Stimulated activated naive CD8-positive, alpha-beta T cell treated with anti-CD3 and anti-CD28 coated beads, Interleukin-15, Interleukin-2, amounts not matched to agents 100 U/mL and 50 U/mL, for 24 hours (primary cell): ENCODE results near the gene PMPCA.
A peak's percentile ranks its signal among the peaks of the same experiment; 100 is the strongest.
"Not testable (repeated sequence)": the region's sequence is repeated elsewhere in the genome, so short reads cannot be mapped to it uniquely, and the experiment has no call there.

ENCODE experiments used
- ATAC-seq: fragments of 150-1000 bp; cut with Tn5 transposase; one replicate; pipeline ENCODE4 v1.10.0; 2021
- DNase-seq: peaks from one replicate; pipeline ENCODE4 v3.0.0; 2021

The PMPCA gene

DNA sequence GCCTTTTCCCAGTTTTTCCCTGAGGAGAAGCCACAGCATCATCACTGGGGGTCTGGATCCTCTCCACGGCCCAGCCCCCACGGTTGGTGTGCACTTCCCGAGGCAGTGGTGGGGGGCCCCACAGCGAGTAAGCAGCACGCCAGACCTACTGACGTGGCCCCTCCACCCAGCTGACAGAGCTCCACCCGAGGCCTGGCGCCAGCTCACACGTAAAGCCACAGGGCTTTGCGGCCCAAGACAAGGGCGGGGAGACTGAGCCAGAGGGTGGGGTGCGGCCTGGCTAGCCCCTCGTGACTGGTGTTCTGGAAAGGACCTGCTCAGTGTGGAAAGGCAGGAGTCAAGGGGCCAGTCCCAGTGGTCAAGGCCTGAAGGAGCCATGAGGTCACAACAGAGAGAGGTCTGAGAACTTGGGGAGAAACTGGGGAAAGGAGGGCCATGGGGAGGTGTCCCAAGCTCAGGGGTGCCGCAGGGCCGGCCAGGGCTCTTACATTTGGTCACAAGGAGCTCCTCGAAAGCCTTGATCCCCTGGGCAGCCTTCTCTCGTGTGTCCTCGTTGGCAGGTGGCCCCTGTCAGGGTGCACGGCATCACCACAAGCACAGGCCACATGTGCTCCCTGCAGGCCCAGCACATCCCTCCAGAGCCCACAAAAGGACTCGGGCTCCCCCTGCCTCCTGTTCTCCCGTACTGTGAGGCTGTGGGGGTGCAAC lies 16.0 kb upstream of the PMPCA start:
- DNase-seq (no peak), ATAC-seq (no peak)

GRCh38 chr9:136395020-136395340 lies 15.5 kb upstream of the PMPCA start:
- ATAC-seq (no peak), DNase-seq (no peak)

DNA sequence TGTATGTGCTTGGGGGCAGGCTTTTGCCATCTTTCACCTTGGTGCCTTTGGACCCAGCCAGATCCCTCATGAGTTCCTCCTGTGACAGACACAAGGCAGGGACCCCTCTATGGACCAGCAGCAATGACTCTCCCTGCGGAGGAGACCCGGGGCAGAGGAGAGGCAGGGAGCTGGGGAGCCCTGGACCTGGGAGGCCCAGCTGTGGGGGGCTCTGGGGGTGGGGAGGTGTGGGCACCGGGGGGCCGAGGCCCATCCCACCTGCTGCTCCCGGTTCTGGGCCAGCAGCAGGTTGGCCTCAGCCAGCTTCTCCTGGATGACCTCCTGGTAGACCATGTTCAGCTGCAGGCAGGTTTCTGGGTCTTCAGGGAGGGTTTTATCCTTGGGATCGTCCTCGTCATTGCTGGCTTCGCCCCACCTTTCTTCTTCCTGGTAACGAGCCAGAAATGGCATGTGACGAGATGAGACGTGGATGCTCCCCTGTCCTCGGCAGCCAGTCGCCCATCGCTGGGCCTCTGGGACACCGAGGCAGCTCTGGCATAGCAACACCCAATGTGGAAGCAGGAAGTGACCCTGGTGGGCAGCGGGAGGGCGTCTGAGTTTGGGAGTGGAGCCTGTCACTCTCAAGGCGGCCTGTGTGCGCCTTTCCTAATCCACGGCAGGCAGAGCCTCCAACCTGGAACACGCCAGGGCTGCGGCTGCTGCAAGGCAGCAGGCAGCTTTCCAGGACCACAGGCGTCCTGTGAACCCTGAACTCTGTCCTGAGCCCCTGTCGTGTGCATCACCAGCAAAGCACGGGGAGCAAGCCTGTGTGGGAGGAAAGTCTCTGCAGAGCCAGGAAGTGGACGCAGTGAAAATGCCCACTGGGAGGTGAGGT lies 14.9 kb upstream of the PMPCA start:
- no peak for DNase-seq
- no peak for ATAC-seq

GRCh38 chr9:136396219-136396515 lies 14.3 kb upstream of the PMPCA start:
- DNase-seq = no peak

GRCh38 chr9:136397643-136398042 lies 12.8 kb upstream of the PMPCA start:
- DNase-seq (no peak), ATAC-seq (no peak)

More at GRCh38 chr9:136396219-136396515, 14.3 kb upstream of the PMPCA start:
- ATAC-seq = no peak

GRCh38 chr9:136398286-136398685 lies 12.2 kb upstream of the PMPCA start:
- DNase-seq = no peak
- ATAC-seq = no peak

- peak; percentile 20 for ATAC-seq
- DNase-seq = peak; percentile 60
These were observed 11.1 kb upstream of the PMPCA start for GRCh38 chr9:136399176-136400037.

DNA sequence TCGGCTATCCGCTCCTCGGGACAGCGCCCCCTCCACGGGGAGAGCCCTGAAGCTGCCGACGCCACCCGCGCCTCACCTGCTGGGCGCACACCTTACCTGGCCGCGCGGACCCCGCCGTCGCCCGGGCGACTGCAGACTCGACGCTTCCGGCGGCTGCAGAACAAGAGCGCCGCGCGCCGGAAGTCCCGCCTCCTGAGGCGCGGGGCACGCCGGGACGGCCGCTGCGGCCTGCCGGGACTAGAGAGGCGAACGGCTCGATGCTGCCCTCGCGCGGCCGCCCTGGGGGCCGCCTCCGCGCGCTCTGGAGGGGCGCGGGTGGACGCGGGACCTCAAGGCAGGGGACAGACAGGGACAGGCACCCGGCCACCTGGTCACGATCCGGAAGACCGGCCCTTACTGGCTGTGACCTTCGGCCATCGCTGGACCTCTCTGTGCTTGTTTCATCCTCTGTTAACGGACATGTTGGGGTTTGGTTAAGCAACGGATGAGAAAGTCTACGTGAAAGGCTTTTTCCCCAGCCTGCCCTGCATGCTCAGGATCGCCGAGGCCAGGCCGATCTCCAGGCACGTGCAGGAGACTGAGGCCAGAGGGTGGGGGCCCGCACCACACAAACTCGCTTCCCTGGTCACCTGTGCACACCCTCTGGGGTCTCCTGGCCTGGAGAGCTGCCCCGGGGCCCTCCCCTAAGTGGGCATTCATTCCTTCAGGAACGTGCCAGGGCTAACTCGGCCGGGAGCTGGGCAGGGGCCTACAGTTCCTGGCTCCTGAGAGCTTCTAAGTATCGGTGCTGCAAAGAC lies 10.2 kb upstream of the PMPCA start, which contains the start of gene SNAPC4:
Gene SNAPC4 (minus strand): TSS at position 133 of the 797 bp plus-strand sequence. CDS start 1,742 bp downstream, outside the sequence.
- DNase-seq = peak; percentile 93
- ATAC-seq = peak; percentile 71

DNA sequence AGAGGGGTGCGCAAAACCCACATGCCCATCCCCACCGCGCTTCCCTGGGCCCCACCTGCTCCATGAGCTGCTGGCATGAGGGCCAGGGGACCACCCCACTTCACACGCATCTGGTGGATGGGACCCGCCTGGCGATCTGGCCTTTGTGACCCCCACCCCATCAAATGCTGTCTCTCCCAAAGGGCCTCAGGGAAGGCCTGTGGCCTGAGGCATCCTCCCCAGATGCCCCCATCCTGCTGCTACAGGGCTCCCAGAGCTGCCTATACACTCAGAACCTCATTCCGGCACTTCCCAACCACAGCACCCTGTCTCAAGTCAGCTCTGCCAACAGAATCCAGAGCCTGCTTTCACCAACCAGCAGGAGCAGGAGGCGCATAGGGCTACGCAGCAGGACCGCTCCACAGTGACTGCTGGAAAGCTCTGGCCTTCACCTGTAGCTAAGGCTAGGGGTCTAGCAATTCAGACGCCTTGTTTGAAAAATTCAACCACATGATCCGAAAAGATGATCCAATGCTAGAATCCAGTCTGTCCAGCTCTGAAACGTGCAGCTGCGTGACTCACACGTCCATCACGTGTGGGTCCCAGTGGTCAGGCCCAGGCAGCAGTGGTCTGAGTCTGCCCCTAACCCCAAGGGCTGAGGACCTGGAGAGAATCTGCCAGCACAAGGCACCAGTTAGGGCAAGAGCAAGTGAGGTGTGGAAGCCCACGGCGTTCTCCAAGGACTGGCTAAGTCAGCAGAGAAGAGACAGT lies 9.1 kb upstream of the PMPCA start:
- DNase-seq = no peak
- ATAC-seq = no peak

- ATAC-seq (no peak), DNase-seq (no peak)
These were observed 8.4 kb upstream of the PMPCA start for GRCh38 chr9:136402067-136402466.

DNA sequence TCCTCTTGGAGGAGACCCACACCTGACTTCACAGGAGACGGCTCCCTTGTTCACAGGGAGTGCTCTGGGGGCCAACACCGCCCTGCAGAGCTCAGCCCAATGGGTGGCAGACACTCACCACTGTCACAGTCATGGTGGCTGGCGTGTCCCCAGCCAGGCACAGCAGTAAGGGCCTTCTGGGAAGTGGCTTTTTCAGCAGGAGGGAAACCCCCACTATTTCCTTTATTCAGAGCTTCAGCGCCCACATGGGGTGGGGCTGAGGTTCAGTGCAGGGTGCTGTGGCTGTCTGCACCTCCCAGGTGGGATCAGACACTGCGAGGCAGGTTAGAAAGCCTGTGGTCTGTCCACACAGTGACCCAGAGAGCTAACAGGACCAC lies 6.9 kb upstream of the PMPCA start:
- ATAC-seq = peak; percentile 87
- DNase-seq = peak; percentile 80

DNA sequence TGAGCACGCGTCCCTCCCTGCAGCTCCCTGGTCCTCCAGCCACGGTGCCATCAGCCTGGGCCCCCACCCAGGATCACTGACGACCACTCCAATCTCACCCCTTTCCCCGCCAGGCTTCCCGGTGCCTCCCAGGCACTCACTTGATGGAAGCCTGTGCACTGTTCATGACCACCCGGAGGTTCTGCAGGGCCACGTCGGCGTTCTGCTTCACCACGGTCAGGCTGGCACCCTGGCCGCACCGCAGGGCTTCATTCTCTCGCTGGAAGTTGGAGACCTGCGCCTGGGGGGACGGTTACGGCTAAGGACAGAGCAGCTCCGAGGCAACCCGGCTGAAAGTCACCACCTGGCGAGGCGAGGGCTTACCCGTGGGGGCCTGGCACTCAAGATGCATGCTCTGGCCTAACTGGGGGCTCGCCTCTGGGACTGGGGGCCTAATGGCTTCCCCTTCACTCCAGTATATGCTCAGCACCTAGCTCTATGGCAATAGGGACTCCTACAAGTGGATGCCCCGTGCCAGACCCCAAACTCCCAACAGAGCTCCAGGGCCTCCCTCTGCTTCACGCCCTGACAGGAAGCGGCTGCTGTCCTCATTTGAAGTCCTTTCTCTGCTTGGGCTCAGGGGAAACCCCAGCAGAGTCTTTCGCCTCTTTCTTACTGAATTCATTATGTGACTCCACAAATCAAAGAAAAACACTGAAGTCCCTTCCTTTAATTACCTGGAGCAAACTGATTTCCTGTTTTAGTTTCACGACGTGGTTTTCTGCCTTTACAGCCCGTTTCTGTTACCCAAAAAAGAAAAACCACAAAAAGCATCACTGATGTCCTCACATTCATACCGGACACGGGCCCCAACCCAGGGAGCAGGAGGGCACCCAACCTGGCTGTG lies 6.3 kb upstream of the PMPCA start:
- peak; percentile 68 for DNase-seq
- ATAC-seq = peak; percentile 33

DNA sequence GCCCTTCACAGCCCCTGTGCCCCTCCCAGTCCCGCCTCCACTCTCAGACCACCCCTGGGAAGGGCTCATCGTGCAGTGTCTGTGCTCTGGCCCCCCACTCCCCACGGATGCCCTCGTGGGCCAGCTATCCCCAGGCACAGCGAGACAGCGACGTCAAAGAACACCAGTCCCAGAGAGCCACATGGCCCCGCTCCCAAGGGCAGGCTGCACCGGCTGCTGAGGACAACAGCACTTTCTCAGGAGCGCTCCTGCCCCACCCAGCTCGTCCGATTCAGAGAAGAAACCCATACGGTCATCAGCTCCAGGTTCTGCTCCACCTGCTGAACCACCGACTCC lies 5.7 kb upstream of the PMPCA start:
- ATAC-seq (no peak), DNase-seq (peak; percentile 25)

DNA sequence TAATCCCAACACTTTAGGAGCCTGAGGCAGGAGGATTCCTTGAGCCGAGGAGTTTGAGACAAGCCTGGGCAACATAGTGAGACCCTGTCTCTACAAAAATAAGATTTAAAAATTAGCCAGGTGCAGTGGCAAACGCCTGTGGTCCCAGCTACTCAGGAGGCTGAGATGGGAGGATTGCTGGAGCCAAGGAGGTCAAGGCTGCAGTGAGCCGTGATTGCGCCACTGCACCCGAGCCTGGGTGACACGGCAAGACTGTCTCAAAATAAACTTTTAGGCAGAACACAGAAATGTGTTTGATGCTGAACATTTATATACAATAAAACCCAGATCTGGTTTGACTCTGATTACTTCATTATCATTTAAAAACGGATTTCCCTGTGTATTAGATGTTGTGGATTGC lies 5.0 kb upstream of the PMPCA start:
- no peak for ATAC-seq

GRCh38 chr9:136405904-136406303 lies 4.6 kb upstream of the PMPCA start:
- DNase-seq, ATAC-seq: not testable (repeated sequence)

More for the DNA sequence above, 5.0 kb upstream of the PMPCA start:
- DNase-seq = no peak

DNA sequence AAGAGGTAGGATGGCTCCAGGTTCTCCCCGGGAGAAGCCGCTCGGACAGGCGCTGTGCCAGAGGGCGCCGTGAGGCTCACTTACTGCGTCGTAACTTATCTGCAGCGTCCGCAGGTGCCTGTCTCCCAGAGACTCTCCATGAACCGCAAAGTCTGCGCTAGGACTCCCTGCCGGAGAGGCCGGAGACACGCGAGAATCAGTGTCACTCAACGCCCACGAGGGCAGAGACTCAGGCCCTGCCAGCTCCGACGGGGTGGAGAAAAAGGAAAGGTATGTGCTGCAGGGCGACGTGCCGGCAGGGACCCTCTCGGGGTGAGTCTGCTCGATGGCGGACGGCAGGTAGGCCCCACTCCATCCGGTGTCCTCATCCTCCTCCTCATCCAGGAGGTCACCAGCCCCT lies 3.4 kb upstream of the PMPCA start:
- not testable (repeated sequence) for DNase-seq, ATAC-seq

- ATAC-seq (no peak), DNase-seq (no peak)
These were observed 2.5 kb upstream of the PMPCA start for GRCh38 chr9:136407911-136408310.

DNA sequence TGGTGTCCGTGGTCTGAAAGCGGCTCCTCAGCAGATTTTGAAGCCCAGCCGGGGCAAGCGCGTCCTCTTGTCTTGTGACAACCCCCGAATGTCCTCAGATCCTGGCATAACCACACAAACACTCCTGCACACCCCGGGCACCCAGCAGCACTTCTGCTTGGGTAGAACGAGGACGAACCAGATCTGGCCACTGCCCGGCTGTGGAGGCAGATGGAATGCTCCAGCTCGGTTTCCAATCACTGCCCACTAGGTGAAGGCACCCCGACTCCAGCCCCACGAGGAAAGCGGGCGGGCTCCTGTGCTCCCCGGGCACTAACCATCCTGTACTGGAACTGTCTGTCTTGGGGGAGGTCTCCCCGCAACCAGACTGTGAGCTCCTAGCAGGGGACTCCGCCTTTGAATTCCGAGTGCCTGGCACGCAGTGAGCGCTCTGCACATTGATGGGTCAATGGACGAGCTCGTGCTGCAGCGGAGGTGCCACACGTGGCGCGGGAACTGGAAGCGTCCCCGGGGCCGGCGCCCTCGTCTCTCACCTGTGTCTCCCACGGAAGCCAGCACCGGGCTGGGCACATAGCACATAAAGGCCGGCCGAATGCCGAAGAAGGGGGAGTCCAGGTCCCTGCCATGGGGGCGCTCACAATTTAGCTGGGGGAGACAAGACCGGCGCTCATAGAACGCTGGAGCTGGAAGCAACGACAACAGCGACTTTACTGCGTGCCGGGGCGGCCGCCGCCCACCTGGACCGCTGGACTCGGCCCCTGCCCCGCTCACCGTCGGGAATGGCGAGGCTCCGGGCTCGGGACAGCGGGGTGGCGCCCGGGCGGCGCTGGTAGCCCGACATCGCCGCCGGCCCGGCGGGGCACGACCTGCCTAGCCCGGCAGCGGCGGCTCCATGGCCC lies 652 bp upstream of the PMPCA start:
- DNase-seq = peak; percentile 49
- ATAC-seq = peak; percentile 24

GRCh38 chr9:136411378-136411777 lies 920 bp downstream of the PMPCA start:
- DNase-seq (no peak), ATAC-seq (peak; percentile 19)
